ENCODE measurements around the gene GGT5.

GGT5 gene

GRCh38 chr22:24198682-24199052 lies 46.2 kb downstream of the GGT5 start:
- H3K27ac ChIP-seq = peak overlapping the region; percentile 95; the same call in 1 of the 2 replicates
- TF ChIP-seq CTCF (conservative IDR thresholded peaks at IDR 0.05) = no peak

GRCh38 chr22:24191893-24192292 lies 53.0 kb downstream of the GGT5 start:
- no peak overlapping the region for H3K27ac ChIP-seq
- no peak for TF ChIP-seq CTCF (conservative IDR thresholded peaks at IDR 0.05)

- TF ChIP-seq CTCF (conservative IDR thresholded peaks at IDR 0.05) = no peak
These were observed 53.5 kb downstream of the GGT5 start for GRCh38 chr22:24191381-24191841.

GRCh38 chr22:24190596-24191208 lies 54.2 kb downstream of the GGT5 start:
- TF ChIP-seq CTCF (conservative IDR thresholded peaks at IDR 0.05) = no peak

More at GRCh38 chr22:24191381-24191841, 53.5 kb downstream of the GGT5 start:
- no peak overlapping the region for H3K27ac ChIP-seq

GRCh38 chr22:24190159-24190540 lies 54.7 kb downstream of the GGT5 start:
- H3K27ac ChIP-seq = peak overlapping the region; percentile 44; the same call in 1 of the 2 replicates
- TF ChIP-seq CTCF (conservative IDR thresholded peaks at IDR 0.05) = no peak

More at GRCh38 chr22:24190596-24191208, 54.2 kb downstream of the GGT5 start:
- H3K27ac ChIP-seq = peak overlapping the region; percentile 44; the same call in 1 of the 2 replicates

- H3K27ac ChIP-seq = peak overlapping the region; percentile 44; the same call in 1 of the 2 replicates
- TF ChIP-seq CTCF (conservative IDR thresholded peaks at IDR 0.05) = peak; percentile 95
These were observed 55.4 kb downstream of the GGT5 start for GRCh38 chr22:24189249-24190158.

GRCh38 chr22:24188705-24189248 lies 56.1 kb downstream of the GGT5 start:
- no peak for TF ChIP-seq CTCF (conservative IDR thresholded peaks at IDR 0.05)
- H3K27ac ChIP-seq = peak overlapping the region; percentile 44; the same call in 1 of the 2 replicates
